ENCODE results near the gene ZNF880. TPM values are rescaled to one million over a fixed set of nuclear protein-coding genes. Genes with fewer than 3 reads are reported as not detected.

The ZNF880 gene
- total and polyA plus RNA-seq, 9 of the 15 experiments (the other 6 are each of a cell fraction or from before 2014, with no cell fraction given): 0.15 to 1.9 (median 0.64) TPM; not detected in 1

GRCh38 chr19:52391135-52391534 lies 21.4 kb downstream of the ZNF880 start (continued):
- TF ChIP-seq, protein P1, sequence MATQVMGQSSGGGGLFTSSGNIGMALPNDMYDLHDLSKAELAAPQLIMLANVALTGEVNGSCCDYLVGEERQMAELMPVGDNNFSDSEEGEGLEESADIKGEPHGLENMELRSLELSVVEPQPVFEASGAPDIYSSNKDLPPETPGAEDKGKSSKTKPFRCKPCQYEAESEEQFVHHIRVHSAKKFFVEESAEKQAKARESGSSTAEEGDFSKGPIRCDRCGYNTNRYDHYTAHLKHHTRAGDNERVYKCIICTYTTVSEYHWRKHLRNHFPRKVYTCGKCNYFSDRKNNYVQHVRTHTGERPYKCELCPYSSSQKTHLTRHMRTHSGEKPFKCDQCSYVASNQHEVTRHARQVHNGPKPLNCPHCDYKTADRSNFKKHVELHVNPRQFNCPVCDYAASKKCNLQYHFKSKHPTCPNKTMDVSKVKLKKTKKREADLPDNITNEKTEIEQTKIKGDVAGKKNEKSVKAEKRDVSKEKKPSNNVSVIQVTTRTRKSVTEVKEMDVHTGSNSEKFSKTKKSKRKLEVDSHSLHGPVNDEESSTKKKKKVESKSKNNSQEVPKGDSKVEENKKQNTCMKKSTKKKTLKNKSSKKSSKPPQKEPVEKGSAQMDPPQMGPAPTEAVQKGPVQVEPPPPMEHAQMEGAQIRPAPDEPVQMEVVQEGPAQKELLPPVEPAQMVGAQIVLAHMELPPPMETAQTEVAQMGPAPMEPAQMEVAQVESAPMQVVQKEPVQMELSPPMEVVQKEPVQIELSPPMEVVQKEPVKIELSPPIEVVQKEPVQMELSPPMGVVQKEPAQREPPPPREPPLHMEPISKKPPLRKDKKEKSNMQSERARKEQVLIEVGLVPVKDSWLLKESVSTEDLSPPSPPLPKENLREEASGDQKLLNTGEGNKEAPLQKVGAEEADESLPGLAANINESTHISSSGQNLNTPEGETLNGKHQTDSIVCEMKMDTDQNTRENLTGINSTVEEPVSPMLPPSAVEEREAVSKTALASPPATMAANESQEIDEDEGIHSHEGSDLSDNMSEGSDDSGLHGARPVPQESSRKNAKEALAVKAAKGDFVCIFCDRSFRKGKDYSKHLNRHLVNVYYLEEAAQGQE (IDR thresholded peaks at IDR 0.05; ENCODE audit: borderline replicate concordance): peak; percentile 15; the same call in 1 of the 2 replicates
- TF ChIP-seq, protein P1 (CRISPR knock-in tag; IDR thresholded peaks at IDR 0.05; ENCODE audit: low read depth): no peak
- TF ChIP-seq NR0B1 (IDR thresholded peaks at IDR 0.05; ENCODE audit: partially characterized antibody): no peak
- TF ChIP-seq BMI1 (IDR thresholded peaks at IDR 0.05; ENCODE audit: low read length): no peak
- no peak for TF ChIP-seq ELF4 (CRISPR knock-in tag; IDR thresholded peaks at IDR 0.05)
- no peak for TF ChIP-seq TCFL5 (CRISPR knock-in tag; conservative IDR thresholded peaks at IDR 0.05)
- no peak for TF ChIP-seq NFIC (IDR thresholded peaks at IDR 0.05)
- TF ChIP-seq PPARD (CRISPR knock-in tag; IDR thresholded peaks at IDR 0.05): no peak
- no peak for TF ChIP-seq ILK (tag; IDR thresholded peaks at IDR 0.05; ENCODE audit: borderline replicate concordance, low read depth)
- TF ChIP-seq HNRNPL (IDR thresholded peaks at IDR 0.05; ENCODE audit: low read depth, low read length): no peak
- TF ChIP-seq COPS2 (conservative IDR thresholded peaks at IDR 0.05): no peak
- TF ChIP-seq ZNF76 (CRISPR knock-in tag; IDR thresholded peaks at IDR 0.05; ENCODE audit: borderline replicate concordance): no peak
- TF ChIP-seq HMGXB4 (CRISPR knock-in tag; IDR thresholded peaks at IDR 0.05): no peak
- TF ChIP-seq BHLHE40 (IDR thresholded peaks at IDR 0.05; ENCODE audit: low read length): no peak
- no peak for TF ChIP-seq CBX8 (IDR thresholded peaks at IDR 0.05; ENCODE audit: borderline replicate concordance, extremely low read depth, low read depth, low read length, poor library complexity, severe bottlenecking)
- 0 out of 2 replicates have a peak, but pooled peaks have one; percentile 15 for TF ChIP-seq CC2D1A (IDR thresholded peaks at IDR 0.05)
- TF ChIP-seq ZBTB17 (CRISPR knock-in tag; IDR thresholded peaks at IDR 0.05): no peak
- no peak for TF ChIP-seq BRCA1 (IDR thresholded peaks at IDR 0.05)
- TF ChIP-seq BRCA1 (CRISPR knock-in tag; IDR thresholded peaks at IDR 0.05): no peak
- no peak for TF ChIP-seq SIX5 (IDR thresholded peaks at IDR 0.05; ENCODE audit: borderline replicate concordance in 1 of 2, insufficient read depth in 1 of 2, low read depth in 1 of 2, low read length in 2 of 2)
